Measurements from ENCODE around the gene TMEM179. TPM values are rescaled to one million over a fixed set of nuclear protein-coding genes. Genes with fewer than 3 reads are reported as not detected.

Gene TMEM179
- total RNA-seq, 1 experiment from 2014 or later: not detected

DNA sequence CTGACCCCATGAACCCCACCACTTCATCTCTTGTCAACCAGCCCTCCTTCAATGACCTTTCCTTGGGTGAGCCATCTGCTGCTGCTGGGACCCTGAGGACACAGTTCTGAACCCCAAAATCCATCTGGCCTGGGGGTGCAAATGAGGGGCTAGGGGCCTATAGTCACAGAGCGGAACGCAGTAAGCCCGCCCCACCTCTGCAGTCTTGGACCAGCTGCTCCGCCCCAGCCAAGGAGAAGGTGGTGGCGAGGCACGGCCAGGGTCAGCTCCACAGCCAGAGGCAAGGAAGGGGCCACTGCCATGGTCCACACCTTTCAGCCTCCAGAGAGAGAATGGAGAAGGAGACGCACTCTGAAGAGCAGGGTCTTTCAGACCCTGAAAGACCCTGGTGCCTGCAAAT is 5.1 kb downstream of the TMEM179 start:
- H3K27ac Mint-ChIP-seq (ENCODE audit: unreplicated experiment): no peak overlapping the region
- TF ChIP-seq, protein P1, sequence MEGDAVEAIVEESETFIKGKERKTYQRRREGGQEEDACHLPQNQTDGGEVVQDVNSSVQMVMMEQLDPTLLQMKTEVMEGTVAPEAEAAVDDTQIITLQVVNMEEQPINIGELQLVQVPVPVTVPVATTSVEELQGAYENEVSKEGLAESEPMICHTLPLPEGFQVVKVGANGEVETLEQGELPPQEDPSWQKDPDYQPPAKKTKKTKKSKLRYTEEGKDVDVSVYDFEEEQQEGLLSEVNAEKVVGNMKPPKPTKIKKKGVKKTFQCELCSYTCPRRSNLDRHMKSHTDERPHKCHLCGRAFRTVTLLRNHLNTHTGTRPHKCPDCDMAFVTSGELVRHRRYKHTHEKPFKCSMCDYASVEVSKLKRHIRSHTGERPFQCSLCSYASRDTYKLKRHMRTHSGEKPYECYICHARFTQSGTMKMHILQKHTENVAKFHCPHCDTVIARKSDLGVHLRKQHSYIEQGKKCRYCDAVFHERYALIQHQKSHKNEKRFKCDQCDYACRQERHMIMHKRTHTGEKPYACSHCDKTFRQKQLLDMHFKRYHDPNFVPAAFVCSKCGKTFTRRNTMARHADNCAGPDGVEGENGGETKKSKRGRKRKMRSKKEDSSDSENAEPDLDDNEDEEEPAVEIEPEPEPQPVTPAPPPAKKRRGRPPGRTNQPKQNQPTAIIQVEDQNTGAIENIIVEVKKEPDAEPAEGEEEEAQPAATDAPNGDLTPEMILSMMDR (IDR thresholded peaks at IDR 0.05; ENCODE audit: unreplicated experiment): no peak
- BruUV-seq (replicated peaks): no TSS peak
- H3K4me1 Mint-ChIP-seq (ENCODE audit: low read depth, unreplicated experiment): no peaks in the 10 kb centered on the region
- H3K9me3 Mint-ChIP-seq (ENCODE audit: low read depth, unreplicated experiment): no peaks in the 10 kb centered on the region
- intact Hi-C loops (cut with micrococcal nuclease; ENCODE audit: unreplicated experiment): no loop called here
- CTCF ChIA-PET: no interaction called here
- peaks cover 100% of the 10 kb centered on the region for H3K27me3 Mint-ChIP-seq (ENCODE audit: unreplicated experiment)
- DNase-seq: no peak
- no peak overlapping the region for H3K4me3 Mint-ChIP-seq (ENCODE audit: low read depth, unreplicated experiment)
- H3K36me3 Mint-ChIP-seq (ENCODE audit: insufficient read depth, unreplicated experiment): no peaks in the 10 kb centered on the region

DNA sequence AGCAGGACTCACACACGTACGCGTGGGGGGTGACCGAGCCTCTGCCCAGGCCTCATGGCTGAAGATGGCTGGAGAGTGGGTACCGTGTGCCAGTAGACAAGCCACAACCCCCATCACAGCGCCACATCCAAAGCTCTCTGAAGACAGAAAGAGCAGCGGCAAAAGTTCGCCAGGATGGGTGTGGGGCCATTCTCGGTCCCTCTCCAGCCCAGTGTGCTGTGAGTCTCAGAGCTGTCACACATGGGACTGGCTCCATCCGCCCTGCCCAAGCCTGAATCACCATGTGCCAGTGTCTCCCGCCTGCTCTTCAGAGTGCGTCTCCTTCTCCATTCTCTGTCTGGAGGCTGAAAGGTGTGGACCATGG is 5.7 kb downstream of the TMEM179 start:
- intact Hi-C loops (cut with micrococcal nuclease; ENCODE audit: unreplicated experiment): no loop called here

DNA sequence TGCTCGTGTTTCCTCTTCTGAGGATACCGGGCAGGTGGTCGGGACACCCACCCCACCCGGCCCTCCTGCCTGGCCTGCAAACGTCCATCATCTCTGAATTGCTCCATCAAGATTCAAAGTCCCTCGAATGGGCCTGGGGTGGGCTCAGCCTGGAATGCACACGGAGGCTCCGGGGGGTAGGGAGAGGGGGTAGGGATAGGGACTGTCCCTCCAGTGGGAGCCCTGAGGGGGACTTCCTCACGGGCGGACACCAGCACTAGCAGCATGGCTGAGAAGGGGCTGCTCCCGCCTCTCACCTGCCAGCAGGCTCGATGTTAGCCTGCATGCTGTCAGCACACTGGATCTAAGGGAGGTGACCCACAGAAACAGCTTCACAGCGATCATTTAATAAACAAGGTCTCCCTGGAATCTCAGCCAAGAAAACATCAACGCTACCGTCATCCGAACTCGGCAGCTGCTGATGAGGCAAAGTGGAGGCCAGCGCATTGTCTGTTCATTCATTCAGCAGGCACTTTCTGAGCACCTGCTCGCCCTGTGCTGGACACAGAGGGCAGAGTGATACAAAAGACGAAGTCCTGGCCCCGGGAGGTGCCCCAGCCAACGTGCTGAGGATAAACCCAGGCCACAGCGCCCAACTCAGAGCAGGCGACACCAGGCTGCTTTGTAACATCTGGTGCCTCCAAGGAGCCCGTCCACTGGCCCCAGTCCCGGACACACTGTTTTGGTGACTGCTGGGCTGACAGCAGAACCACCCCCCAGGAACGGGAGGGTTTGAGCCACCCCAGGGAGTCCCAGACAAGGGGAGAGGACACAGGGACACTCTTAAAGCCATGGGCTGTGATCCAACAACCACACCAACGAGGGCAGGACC is 6.3 kb downstream of the TMEM179 start:
- H3K9me3 Mint-ChIP-seq (ENCODE audit: low read depth, unreplicated experiment): no peaks in the 10 kb centered on the region
- intact Hi-C loops (cut with micrococcal nuclease; ENCODE audit: unreplicated experiment): no loop called here
- H3K27me3 Mint-ChIP-seq (ENCODE audit: unreplicated experiment): peaks cover 100% of the 10 kb centered on the region
- no peak overlapping the region for H3K4me3 Mint-ChIP-seq (ENCODE audit: low read depth, unreplicated experiment)
- no TSS peak for BruUV-seq (replicated peaks)
- no peak for DNase-seq
- H3K4me1 Mint-ChIP-seq (ENCODE audit: low read depth, unreplicated experiment): no peaks in the 10 kb centered on the region
- no peak overlapping the region for H3K27ac Mint-ChIP-seq (ENCODE audit: unreplicated experiment)
- CTCF ChIA-PET: no interaction called here
- no peaks in the 10 kb centered on the region for H3K36me3 Mint-ChIP-seq (ENCODE audit: insufficient read depth, unreplicated experiment)
- TF ChIP-seq, protein P1 (IDR thresholded peaks at IDR 0.05; ENCODE audit: unreplicated experiment): no peak

More for the DNA sequence above, 5.7 kb downstream of the TMEM179 start:
- Mint-ChIP-seq H3K27me3 (ENCODE audit: unreplicated experiment) (peaks cover 100% of the 10 kb centered on the region), H3K9me3 (ENCODE audit: low read depth, unreplicated experiment) (no peaks in the 10 kb centered on the region), H3K27ac (ENCODE audit: unreplicated experiment) (no peak overlapping the region), H3K4me1 (ENCODE audit: low read depth, unreplicated experiment) (no peaks in the 10 kb centered on the region), H3K36me3 (ENCODE audit: insufficient read depth, unreplicated experiment) (no peaks in the 10 kb centered on the region), H3K4me3 (ENCODE audit: low read depth, unreplicated experiment) (no peak overlapping the region)
- TF ChIP-seq, protein P1 (IDR thresholded peaks at IDR 0.05; ENCODE audit: unreplicated experiment): no peak
- DNase-seq: no peak
- CTCF ChIA-PET: no interaction called here
- no TSS peak for BruUV-seq (replicated peaks)

DNA sequence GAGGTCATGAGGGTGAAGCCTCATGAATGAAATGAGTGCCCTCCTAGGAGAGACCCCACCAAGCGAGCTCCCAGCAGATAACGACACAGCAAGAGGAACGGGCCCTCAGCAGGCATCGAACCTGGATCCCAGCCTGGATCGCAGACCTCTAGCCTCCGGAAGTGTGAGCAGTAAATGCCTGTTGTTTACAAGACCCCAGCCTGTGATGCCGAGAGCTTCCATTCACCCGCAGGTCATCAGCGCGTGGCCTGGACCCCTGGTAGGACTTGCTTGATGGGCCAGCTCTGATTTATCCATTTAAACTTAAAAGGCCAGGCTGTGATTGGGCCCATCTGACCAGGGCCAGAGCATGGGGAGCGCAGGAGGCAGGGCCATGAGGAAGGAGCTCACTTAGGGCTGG is 7.0 kb downstream of the TMEM179 start:
- intact Hi-C loops (cut with micrococcal nuclease; ENCODE audit: unreplicated experiment): no loop called here
- no peaks in the 10 kb centered on the region for H3K4me1 Mint-ChIP-seq (ENCODE audit: low read depth, unreplicated experiment)
- CTCF ChIA-PET: no interaction called here

More for the DNA sequence above, 7.0 kb downstream of the TMEM179 start:
- Mint-ChIP-seq H3K9me3 (ENCODE audit: low read depth, unreplicated experiment) (no peaks in the 10 kb centered on the region), H3K27ac (ENCODE audit: unreplicated experiment) (no peak overlapping the region), H3K27me3 (ENCODE audit: unreplicated experiment) (peaks cover 100% of the 10 kb centered on the region), H3K4me3 (ENCODE audit: low read depth, unreplicated experiment) (no peak overlapping the region), H3K36me3 (ENCODE audit: insufficient read depth, unreplicated experiment) (no peaks in the 10 kb centered on the region)
- DNase-seq: no peak
- BruUV-seq (replicated peaks): no TSS peak
- TF ChIP-seq, protein P1 (IDR thresholded peaks at IDR 0.05; ENCODE audit: unreplicated experiment): no peak

Data from Calu3 (cell line).